HG03280 (cell line): Measurements from ENCODE around the gene ABCD4.
"Not testable (repeated sequence)": the region's sequence is repeated elsewhere in the genome, so short reads cannot be mapped to it uniquely, and the experiment has no call there.

Source experiments
- ATAC-seq: cut with Tn5 transposase; IDR thresholded peaks from one replicate; pipeline ENCODE4 v1.9.1; 2021; ENCODE audit warnings: mild to moderate bottlenecking, moderate library complexity; ENCODE audit not compliant: unreplicated experiment

ABCD4 gene

GRCh38 chr14:74302634-74303569 lies at the start of gene ABCD4:
Gene ABCD4, minus strand, starts transcription at chr14:74302934. Its CDS starts 22 bp downstream, at chr14:74302912.
- peak; percentile 99 for ATAC-seq

GRCh38 chr14:74350928-74351323 lies 48.2 kb upstream of the ABCD4 start:
- no peak for ATAC-seq

GRCh38 chr14:74350211-74350927 lies 47.6 kb upstream of the ABCD4 start:
- ATAC-seq = no peak

DNA sequence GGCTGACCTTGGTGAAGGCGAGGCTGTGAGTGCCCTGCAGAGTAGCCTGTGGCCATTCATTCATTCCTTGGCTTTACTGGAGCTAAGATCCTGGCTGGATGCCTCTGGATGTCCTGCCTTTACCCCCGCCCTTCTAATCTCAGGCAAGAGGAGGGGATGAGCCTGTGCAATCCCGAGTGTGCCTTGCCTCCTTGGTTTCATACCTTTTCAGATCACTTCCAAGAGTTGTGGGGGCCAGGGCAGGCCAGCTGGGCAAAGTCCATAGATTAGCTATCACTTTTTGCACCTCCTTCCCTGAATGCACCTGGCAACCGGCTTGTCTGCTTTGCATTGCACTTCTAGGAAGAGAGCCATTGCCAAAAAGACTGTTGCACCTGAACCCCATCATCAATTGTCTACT lies 47.0 kb upstream of the ABCD4 start:
- no peak for ATAC-seq

- no peak for ATAC-seq
Observed at GRCh38 chr14:74348735-74349463, 46.2 kb upstream of the ABCD4 start.

DNA sequence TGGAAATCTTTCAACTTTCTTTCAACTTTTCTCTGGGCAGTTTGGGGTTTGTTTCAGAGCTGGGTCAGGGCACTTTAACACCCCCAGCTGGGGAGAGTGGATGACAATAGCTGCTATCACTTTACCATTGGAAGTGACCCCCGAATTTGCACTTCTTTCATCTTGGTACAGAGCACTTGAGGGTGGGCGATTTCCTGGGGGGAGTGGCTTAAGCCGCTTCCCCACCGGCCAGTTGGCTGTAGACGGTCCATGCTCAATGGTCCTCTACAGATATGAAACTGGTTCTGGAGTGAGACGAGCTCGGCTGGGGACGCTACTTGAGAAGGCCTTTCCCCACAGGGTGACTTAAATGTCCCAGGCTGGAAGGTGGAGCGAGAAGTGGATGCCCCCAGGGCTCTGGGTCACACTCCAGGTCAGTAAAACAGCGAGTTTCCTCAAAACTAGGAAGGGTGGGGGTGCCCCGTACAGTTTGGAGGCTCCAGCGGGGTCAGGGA lies 45.6 kb upstream of the ABCD4 start, which contains the start of gene VRTN:
VRTN (plus strand) TSS at position 231 of the 494 bp plus-strand sequence. CDS start 8,313 bp downstream, outside the sequence.
- no peak for ATAC-seq

GRCh38 chr14:74347795-74348100 lies 45.0 kb upstream of the ABCD4 start:
- no peak for ATAC-seq

GRCh38 chr14:74347097-74347794 lies 44.5 kb upstream of the ABCD4 start:
- no peak for ATAC-seq

DNA sequence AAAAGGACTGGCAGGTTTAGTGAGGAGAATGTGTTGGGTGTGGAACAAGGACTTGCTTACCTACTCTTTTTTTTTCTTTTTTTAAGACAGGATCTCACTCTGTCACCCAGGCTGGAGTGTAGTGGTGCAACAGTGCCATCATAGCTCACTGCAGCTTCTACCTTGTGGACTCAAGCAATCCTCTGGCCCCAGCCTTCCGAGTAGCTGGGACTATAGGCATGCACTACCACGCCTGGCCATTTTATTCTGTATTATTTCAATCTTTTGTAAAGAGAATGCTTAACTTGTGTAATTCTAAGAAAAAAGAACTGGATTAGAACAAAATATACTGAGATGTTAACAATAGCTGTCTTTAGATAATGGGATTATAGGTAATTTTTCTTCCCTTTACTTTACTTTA lies 43.6 kb upstream of the ABCD4 start:
- no peak for ATAC-seq

GRCh38 chr14:74333909-74334308 lies 31.2 kb upstream of the ABCD4 start:
- ATAC-seq = no peak

DNA sequence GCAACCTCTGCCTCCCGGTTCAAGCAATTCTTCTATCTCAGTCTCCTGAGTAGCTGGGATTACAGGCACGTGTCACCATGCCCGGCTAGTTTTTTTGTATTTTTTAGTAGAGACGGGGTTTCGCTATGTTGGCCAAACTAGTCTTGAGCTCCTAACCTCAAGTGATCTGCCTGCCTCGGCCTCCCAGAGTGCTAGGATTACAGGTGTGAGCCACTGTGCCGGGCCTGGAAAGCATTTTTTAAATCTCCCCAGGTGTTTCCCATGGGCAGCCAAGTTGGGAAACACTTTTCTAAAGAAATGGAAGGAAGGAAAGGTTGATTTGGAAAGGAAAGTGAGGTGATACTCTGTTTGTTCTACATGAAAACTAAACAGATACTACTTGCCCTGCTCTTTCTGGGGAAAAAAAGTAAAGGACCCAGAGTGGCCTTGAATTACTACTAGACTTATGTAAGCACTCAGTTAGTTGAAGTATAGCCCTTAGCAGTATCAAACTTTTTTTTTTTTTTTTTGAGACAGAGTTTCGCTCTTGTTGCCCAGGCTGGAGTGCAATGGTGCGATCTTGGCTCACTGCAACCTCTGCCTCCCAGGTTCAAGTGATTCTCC lies 27.3 kb upstream of the ABCD4 start:
- ATAC-seq = not testable (repeated sequence)

GRCh38 chr14:74326369-74327152 lies 23.8 kb upstream of the ABCD4 start:
- no peak for ATAC-seq

DNA sequence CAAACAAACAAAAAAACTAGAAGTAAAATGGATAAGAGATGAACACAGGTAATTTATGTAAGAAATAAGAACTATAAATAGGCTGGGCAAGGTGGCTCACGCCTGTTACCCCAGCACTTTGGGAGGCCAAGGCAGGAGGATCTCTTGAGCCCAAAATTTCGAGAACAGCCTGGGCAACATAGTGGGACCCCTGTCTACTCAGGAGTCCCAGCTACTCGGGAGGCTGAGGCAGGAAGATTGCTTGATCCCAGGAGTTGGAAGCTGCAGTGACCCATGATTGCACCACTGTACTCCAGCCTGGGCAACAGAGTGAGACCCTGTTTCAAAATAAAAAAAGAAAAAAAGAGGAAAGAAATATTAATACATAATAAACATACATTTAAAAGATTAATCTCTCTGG lies 22.7 kb upstream of the ABCD4 start:
- no peak for ATAC-seq

DNA sequence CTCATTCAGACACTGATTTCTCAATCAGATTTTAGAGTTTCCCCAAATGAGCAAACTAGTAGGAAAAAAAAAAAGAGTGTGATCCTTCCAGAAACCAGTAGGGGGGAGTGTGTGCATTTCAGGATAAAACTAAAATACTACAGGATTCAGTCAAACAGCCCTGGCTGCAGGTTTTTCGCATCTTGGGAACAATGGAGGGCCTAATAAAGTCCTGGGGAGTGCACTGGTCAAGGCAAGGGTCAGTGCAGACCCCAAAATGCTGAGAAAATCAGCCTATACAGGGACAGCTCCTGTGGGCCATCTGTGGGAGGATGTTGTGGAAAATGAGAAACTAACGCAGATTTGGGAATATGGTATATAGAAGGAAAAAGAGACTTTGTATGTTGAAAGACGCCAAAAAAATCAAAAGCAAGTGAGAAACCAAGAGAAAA lies 22.2 kb upstream of the ABCD4 start:
- no peak for ATAC-seq

DNA sequence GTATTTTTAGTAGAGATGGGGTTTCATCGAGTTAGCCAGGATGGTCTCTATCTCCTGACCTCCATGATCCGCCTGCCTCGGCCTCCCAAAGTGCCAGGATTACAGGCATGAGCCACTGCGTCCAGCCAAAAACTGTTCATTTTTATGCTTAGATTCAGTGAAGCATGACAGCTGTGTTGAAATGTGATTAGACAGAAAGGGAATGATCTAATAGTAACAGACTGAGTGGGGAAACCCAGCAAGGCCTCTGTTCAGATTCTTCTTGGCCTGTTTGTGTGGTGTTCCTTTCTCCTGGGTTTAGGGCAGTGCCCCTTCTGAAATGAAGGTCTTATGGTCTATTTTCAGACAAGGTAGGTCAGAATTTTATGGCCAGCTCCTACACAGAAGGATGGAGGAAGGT lies 11.8 kb upstream of the ABCD4 start:
- ATAC-seq = no peak

DNA sequence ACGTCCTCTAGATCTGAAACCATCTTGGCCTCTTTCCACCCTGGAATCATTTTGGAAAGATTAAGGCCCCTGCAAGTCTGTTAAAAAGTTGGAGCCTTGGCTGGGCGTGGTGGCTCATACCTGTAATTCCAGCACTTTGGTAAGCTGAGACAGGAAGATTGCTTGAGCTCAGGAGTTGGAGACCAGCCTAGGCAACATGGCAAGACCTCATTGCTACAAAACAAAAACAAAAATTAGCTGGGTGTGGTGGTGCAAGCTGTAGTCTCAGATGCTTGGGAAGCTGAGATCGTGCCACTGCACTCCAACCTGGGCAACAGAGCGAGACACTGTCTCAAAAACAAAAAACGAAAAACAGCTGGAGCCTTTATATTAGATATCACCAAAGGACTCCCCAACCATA lies 10.9 kb upstream of the ABCD4 start:
- ATAC-seq = no peak

GRCh38 chr14:74312161-74312560 lies 9.4 kb upstream of the ABCD4 start:
- ATAC-seq = no peak

- ATAC-seq = no peak
Observed at GRCh38 chr14:74309125-74310022, 6.6 kb upstream of the ABCD4 start.
